Lower leg skin (tissue), 3 donors: ENCODE results near the gene OTUB1.

Source experiments
- POLR2A ChIP-seq, 2 donors: fragments of 450-650 bp; IDR thresholded peaks; one replicate each; pipeline ENCODE4 v1.6.1; 2016 to 2017; ENCODE audit warnings: antibody characterized with exemption in 2 of 2, mild to moderate bottlenecking in 1 of 2, moderate library complexity in 1 of 2
- TF ChIP-seq, protein P1 (sequence below), 3 donors: fragments of 450-650 bp; IDR thresholded peaks; one replicate each; pipeline ENCODE4 v1.5.1; 2016; ENCODE audit warnings: antibody characterized with exemption in 3 of 3, mild to moderate bottlenecking in 3 of 3, moderate library complexity in 2 of 3

DNA sequence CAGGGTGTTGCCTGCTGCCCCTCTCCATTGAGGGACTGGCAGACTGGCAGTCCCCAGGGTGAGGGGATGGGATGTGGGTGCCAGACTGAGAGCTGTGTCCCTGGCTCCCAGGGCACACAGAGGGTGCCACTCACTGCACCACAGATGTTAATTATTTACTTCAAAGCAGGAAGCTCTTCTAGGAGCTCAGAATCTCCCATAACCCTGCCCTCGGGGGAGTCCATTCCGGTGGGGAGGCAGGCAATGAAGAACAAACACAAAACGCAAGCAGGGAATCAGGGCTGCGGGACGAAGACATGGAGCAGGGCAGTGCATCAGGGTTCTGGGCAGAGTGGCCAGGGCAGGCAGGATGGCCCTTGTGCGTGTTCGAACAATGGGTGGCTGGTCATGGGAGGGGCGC, 25.1 kb downstream of the OTUB1 start:
- TF ChIP-seq, protein P1, sequence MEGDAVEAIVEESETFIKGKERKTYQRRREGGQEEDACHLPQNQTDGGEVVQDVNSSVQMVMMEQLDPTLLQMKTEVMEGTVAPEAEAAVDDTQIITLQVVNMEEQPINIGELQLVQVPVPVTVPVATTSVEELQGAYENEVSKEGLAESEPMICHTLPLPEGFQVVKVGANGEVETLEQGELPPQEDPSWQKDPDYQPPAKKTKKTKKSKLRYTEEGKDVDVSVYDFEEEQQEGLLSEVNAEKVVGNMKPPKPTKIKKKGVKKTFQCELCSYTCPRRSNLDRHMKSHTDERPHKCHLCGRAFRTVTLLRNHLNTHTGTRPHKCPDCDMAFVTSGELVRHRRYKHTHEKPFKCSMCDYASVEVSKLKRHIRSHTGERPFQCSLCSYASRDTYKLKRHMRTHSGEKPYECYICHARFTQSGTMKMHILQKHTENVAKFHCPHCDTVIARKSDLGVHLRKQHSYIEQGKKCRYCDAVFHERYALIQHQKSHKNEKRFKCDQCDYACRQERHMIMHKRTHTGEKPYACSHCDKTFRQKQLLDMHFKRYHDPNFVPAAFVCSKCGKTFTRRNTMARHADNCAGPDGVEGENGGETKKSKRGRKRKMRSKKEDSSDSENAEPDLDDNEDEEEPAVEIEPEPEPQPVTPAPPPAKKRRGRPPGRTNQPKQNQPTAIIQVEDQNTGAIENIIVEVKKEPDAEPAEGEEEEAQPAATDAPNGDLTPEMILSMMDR (IDR thresholded peaks at IDR 0.05), result no peak
- TF ChIP-seq POLR2A (IDR thresholded peaks at IDR 0.05), result no peak
